Panc1 (cell line): ENCODE data around the gene METTL15. TPM values are rescaled to one million over a fixed set of nuclear protein-coding genes. Genes with fewer than 3 reads are reported as not detected.

Source experiments
- ATAC-seq: fragments of 200-7000 bp; cut with Tn5 transposase; 2 replicates; pipeline ENCODE4 v1.9.1; 2020; ENCODE audit warnings: mild to moderate bottlenecking, moderate library complexity
- BruUV-seq: library from RNA; stranded (reverse); fragments of 400-500 nt; replicated peaks from 2 replicates; lab custom pipeline; 2021; lab: Mats Ljungman, UMichigan
- CTCF ChIA-PET: fragments of 300-600 bp; sonication (Branson Sonifier 250); formaldehyde crosslinking; loops from one replicate; lab custom pipeline; 2022; ENCODE audit warnings: antibody characterized with exemption; lab: Charles Lee
- POLR2A ChIA-PET: fragments of 300-600 bp; sonication (Branson Sonifier 250); formaldehyde crosslinking; loops from one replicate; lab custom pipeline; 2022; ENCODE audit warnings: antibody characterized with exemption; lab: Charles Lee
- DNase-seq: peaks from one replicate; pipeline ENCODE4 v3.0.0-alpha.2; 2010; ENCODE audit warnings: low read depth, low spot score
- H3K27ac ChIP-seq: 2 replicates; pipeline ENCODE4 v1.5.1; 2011; ENCODE audit warnings: mild to moderate bottlenecking, low read length, inconsistent platforms
- H3K27me3 ChIP-seq: fragments of 200-500 bp; sonication (Bioruptor generic); 2 replicates; pipeline ENCODE4 v1.6.0; 2014; ENCODE audit warnings: low read length, inconsistent platforms; ENCODE audit not compliant: control insufficient read depth, insufficient read depth
- H3K36me3 ChIP-seq: fragments of 200-500 bp; sonication (Bioruptor generic); 2 replicates; pipeline ENCODE4 v1.5.1; 2014; ENCODE audit warnings: inconsistent platforms, mild to moderate bottlenecking, low read length, moderate library complexity; ENCODE audit not compliant: control insufficient read depth, insufficient read depth
- H3K4me1 ChIP-seq: 2 replicates; pipeline ENCODE4 v1.5.1; 2011; ENCODE audit warnings: inconsistent platforms, mild to moderate bottlenecking, low read length, moderate library complexity; ENCODE audit not compliant: control insufficient read depth, insufficient read depth
- H3K4me3 ChIP-seq, 2 experiments: 2 replicates each; pipeline ENCODE4 v1.5.1; 2011 to 2012; ENCODE audit warnings: low read depth in 2 of 2, low read length in 2 of 2, mild to moderate bottlenecking in 2 of 2, inconsistent platforms in 1 of 2, moderate library complexity in 1 of 2
- H3K9me3 ChIP-seq: fragments of 200-500 bp; sonication (Bioruptor generic); 2 replicates; pipeline ENCODE4 v1.5.1; 2014; ENCODE audit warnings: low read depth, mild to moderate bottlenecking, inconsistent platforms, low read length, moderate library complexity; ENCODE audit not compliant: control insufficient read depth, insufficient read depth
- POLR2AphosphoS5 ChIP-seq: IDR thresholded peaks from 2 replicates; pipeline ENCODE4 v1.6.1; 2012; ENCODE audit warnings: mild to moderate bottlenecking, low read depth, low read length, moderate library complexity
- SIN3A ChIP-seq: IDR thresholded peaks from 2 replicates; pipeline ENCODE4 v1.6.1; 2012; ENCODE audit warnings: low read depth, mild to moderate bottlenecking, low read length, moderate library complexity, borderline replicate concordance; ENCODE audit not compliant: insufficient read depth
- TCF7L2 ChIP-seq: IDR thresholded peaks from 2 replicates; pipeline ENCODE4 v1.6.1; 2011; ENCODE audit warnings: mild to moderate bottlenecking, low read depth, low read length, inconsistent platforms
- in situ Hi-C: cut with HindIII; loops from 2 replicates; pipeline ENCODE4 v1.10.0; 2016; ENCODE audit warnings: low sequenced_read_pairs, low pct_unique_long_range_greater_than_20kb
- intact Hi-C: fragments of 100-400 bp; cut with micrococcal nuclease; formaldehyde crosslinking; loops from one replicate; pipeline ENCODE4 v1.10.0; 2022; ENCODE audit not compliant: unreplicated experiment
- total RNA-seq: library from RNA; stranded (reverse); gene quantifications from one replicate; pipeline ENCODE4 v1.2.1, GENCODE V29; 2021; ENCODE audit not compliant: unreplicated experiment
- TF ChIP-seq, protein P1 (sequence below), 2 experiments: IDR thresholded peaks; 2 replicates each; pipeline ENCODE4 v1.6.1; 2011 to 2012; ENCODE audit warnings: low read depth in 2 of 2, control low read depth in 1 of 2, low read length in 1 of 2, mild to moderate bottlenecking in 1 of 2, moderate library complexity in 1 of 2; ENCODE audit not compliant: insufficient read depth in 1 of 2
- TF ChIP-seq, protein P2 (sequence below): fragments of 450-650 bp; IDR thresholded peaks from 2 replicates; pipeline ENCODE4 v1.5.1; 2017; ENCODE audit warnings: mild to moderate bottlenecking

The METTL15 gene
- total RNA-seq, 1 experiment from 2014 or later = 11.4 TPM

DNA sequence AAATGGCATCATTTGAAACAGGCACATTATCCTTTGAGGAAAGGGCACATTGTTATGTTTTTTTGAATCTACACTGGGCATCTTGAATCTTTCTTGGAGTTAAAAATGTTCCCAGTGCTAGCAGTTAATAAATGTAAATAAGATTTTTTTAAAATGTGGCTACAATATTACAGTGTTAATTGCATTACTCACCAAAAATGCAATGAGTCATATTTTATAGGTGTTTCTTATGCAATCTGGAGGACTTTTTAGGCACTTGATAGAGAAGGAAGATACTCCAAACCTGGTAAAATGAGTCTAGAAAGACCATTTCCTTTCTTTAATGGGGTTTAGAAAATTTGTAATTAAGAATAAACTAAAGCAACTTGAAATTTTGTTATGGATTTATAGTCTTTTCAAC is 238.0 kb downstream of the METTL15 start:
- ChIA-PET POLR2A (no interaction called here), CTCF (no interaction called here)
- no peaks in the 10 kb centered on the region for H3K36me3 ChIP-seq
- DNase-seq (no peak), ATAC-seq (no peak)
- in situ Hi-C loops = no loop called here
- BruUV-seq = no TSS peak
- no peaks in the 10 kb centered on the region for H3K4me1 ChIP-seq
- intact Hi-C loops = no loop called here
- H3K27ac ChIP-seq = no peak overlapping the region
- H3K4me3 ChIP-seq = no peak overlapping the region
- no peaks in the 10 kb centered on the region for H3K9me3 ChIP-seq
- TF ChIP-seq SIN3A (no peak), TCF7L2 (no peak), POLR2AphosphoS5 (no peak)
- TF ChIP-seq, protein P1, sequence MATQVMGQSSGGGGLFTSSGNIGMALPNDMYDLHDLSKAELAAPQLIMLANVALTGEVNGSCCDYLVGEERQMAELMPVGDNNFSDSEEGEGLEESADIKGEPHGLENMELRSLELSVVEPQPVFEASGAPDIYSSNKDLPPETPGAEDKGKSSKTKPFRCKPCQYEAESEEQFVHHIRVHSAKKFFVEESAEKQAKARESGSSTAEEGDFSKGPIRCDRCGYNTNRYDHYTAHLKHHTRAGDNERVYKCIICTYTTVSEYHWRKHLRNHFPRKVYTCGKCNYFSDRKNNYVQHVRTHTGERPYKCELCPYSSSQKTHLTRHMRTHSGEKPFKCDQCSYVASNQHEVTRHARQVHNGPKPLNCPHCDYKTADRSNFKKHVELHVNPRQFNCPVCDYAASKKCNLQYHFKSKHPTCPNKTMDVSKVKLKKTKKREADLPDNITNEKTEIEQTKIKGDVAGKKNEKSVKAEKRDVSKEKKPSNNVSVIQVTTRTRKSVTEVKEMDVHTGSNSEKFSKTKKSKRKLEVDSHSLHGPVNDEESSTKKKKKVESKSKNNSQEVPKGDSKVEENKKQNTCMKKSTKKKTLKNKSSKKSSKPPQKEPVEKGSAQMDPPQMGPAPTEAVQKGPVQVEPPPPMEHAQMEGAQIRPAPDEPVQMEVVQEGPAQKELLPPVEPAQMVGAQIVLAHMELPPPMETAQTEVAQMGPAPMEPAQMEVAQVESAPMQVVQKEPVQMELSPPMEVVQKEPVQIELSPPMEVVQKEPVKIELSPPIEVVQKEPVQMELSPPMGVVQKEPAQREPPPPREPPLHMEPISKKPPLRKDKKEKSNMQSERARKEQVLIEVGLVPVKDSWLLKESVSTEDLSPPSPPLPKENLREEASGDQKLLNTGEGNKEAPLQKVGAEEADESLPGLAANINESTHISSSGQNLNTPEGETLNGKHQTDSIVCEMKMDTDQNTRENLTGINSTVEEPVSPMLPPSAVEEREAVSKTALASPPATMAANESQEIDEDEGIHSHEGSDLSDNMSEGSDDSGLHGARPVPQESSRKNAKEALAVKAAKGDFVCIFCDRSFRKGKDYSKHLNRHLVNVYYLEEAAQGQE (IDR thresholded peaks at IDR 0.05; ENCODE audit: insufficient read depth in 1 of 2, low read depth in 2 of 2, low read length in 1 of 2) = no peak
- TF ChIP-seq, protein P2, sequence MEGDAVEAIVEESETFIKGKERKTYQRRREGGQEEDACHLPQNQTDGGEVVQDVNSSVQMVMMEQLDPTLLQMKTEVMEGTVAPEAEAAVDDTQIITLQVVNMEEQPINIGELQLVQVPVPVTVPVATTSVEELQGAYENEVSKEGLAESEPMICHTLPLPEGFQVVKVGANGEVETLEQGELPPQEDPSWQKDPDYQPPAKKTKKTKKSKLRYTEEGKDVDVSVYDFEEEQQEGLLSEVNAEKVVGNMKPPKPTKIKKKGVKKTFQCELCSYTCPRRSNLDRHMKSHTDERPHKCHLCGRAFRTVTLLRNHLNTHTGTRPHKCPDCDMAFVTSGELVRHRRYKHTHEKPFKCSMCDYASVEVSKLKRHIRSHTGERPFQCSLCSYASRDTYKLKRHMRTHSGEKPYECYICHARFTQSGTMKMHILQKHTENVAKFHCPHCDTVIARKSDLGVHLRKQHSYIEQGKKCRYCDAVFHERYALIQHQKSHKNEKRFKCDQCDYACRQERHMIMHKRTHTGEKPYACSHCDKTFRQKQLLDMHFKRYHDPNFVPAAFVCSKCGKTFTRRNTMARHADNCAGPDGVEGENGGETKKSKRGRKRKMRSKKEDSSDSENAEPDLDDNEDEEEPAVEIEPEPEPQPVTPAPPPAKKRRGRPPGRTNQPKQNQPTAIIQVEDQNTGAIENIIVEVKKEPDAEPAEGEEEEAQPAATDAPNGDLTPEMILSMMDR = no peak
- no peaks in the 10 kb centered on the region for H3K27me3 ChIP-seq

DNA sequence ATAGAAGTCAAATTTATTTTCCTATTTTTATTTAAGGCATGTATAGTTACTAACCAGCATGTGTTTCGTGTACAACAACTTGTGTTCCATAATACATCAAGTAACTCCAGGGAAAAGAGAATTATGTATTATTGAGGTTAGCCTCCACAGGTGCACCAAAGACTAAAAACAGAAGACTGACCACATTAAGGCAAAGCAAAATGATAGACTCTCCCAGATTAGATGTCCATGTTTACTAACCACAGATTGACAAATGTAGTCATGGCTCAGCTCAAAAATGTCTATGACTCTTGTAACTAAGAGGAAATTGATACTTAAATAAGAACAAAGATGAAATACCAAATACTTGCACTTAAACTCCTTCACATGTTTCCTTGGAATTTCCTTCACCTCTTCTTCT is 238.5 kb downstream of the METTL15 start:
- Histone ChIP-seq H3K27me3 (no peaks in the 10 kb centered on the region), H3K4me3 (no peak overlapping the region), H3K27ac (no peak overlapping the region), H3K4me1 (no peaks in the 10 kb centered on the region), H3K36me3 (no peaks in the 10 kb centered on the region), H3K9me3 (no peaks in the 10 kb centered on the region)
- in situ Hi-C loops (no loop called here), intact Hi-C loops (no loop called here)
- TF ChIP-seq TCF7L2 = no peak
- no peak for TF ChIP-seq POLR2AphosphoS5
- TF ChIP-seq SIN3A = no peak
- TF ChIP-seq, protein P1 (IDR thresholded peaks at IDR 0.05; ENCODE audit: insufficient read depth in 1 of 2, low read depth in 2 of 2, low read length in 1 of 2) = no peak
- TF ChIP-seq, protein P2 = no peak
- ATAC-seq = no peak
- CTCF ChIA-PET = no interaction called here
- BruUV-seq = no TSS peak
- DNase-seq = no peak
- POLR2A ChIA-PET = no interaction called here
